ENCODE measurements around the gene PPP1R37.
"Not testable (repeated sequence)": the region's sequence is repeated elsewhere in the genome, so short reads cannot be mapped to it uniquely, and the experiment has no call there.

The PPP1R37 gene

GRCh38 chr19:45110851-45111266 is 17.9 kb downstream of the PPP1R37 start:
- H3K36me3 ChIP-seq, result peaks cover 7% of the 10 kb centered on the region
- H3K27me3 ChIP-seq, result no peaks in the 10 kb centered on the region
- 0 out of 2 replicates have a peak overlapping the region, but pooled peaks have one; percentile 40 for H3K9ac ChIP-seq
- no peaks in the 10 kb centered on the region for H3K9me3 ChIP-seq
- H4K20me1 ChIP-seq, result peaks cover 11% of the 10 kb centered on the region; the same call in 1 of the 2 replicates
- H3K4me2 ChIP-seq, result peak overlapping the region; percentile 93
- no peak for TF ChIP-seq Cebpa-rat (IDR thresholded peaks at IDR 0.05)
- no peak overlapping the region for H3K4me3 ChIP-seq
- H3K4me1 ChIP-seq, result peaks cover 100% of the 10 kb centered on the region
- peak overlapping the region; percentile 80 for H3K27ac ChIP-seq

GRCh38 chr19:45112111-45112827 is 19.3 kb downstream of the PPP1R37 start:
- peak overlapping the region; percentile 95 for H3K27ac ChIP-seq
- H4K20me1 ChIP-seq, result peaks cover 8% of the 10 kb centered on the region; the same call in 1 of the 2 replicates
- peak overlapping the region; percentile 93 for H3K4me2 ChIP-seq
- peaks cover 100% of the 10 kb centered on the region for H3K4me1 ChIP-seq
- H3K4me3 ChIP-seq, result no peak overlapping the region
- no peaks in the 10 kb centered on the region for H3K9me3 ChIP-seq
- peak overlapping the region; percentile 75 for H3K9ac ChIP-seq
- H3K27me3 ChIP-seq, result no peaks in the 10 kb centered on the region
- peaks cover 7% of the 10 kb centered on the region for H3K36me3 ChIP-seq
- TF ChIP-seq Cebpa-rat (IDR thresholded peaks at IDR 0.05), result no peak

GRCh38 chr19:45113628-45114027 is 20.6 kb downstream of the PPP1R37 start:
- peak overlapping the region; percentile 95 for H3K27ac ChIP-seq
- H4K20me1 ChIP-seq, result peaks cover 18% of the 10 kb centered on the region; the same call in 1 of the 2 replicates
- H3K4me1 ChIP-seq, result peaks cover 100% of the 10 kb centered on the region
- H3K27me3 ChIP-seq, result no peaks in the 10 kb centered on the region
- peak overlapping the region; percentile 93 for H3K4me2 ChIP-seq
- peak overlapping the region; percentile 29; the same call in 1 of the 2 replicates for H3K4me3 ChIP-seq
- no peaks in the 10 kb centered on the region for H3K9me3 ChIP-seq
- peaks cover 7% of the 10 kb centered on the region for H3K36me3 ChIP-seq
- TF ChIP-seq Cebpa-rat (IDR thresholded peaks at IDR 0.05), result no peak
- peak overlapping the region; percentile 75 for H3K9ac ChIP-seq

- H3K27me3 ChIP-seq, result no peaks in the 10 kb centered on the region
- H3K9me3 ChIP-seq, result no peaks in the 10 kb centered on the region
- peak overlapping the region; percentile 95 for H3K27ac ChIP-seq
- peak overlapping the region; percentile 29; the same call in 1 of the 2 replicates for H3K4me3 ChIP-seq
- H3K4me1 ChIP-seq, result peaks cover 100% of the 10 kb centered on the region
- TF ChIP-seq Cebpa-rat (IDR thresholded peaks at IDR 0.05), result no peak
- peak overlapping the region; percentile 75 for H3K9ac ChIP-seq
- peaks cover 23% of the 10 kb centered on the region; the same call in 1 of the 2 replicates for H4K20me1 ChIP-seq
- H3K4me2 ChIP-seq, result peak overlapping the region; percentile 93
- peaks cover 7% of the 10 kb centered on the region for H3K36me3 ChIP-seq
Observed at GRCh38 chr19:45114116-45114515, 21.1 kb downstream of the PPP1R37 start.

- no peaks in the 10 kb centered on the region for H3K9me3 ChIP-seq
- H3K9ac ChIP-seq, result peak overlapping the region; percentile 74
- no peak for TF ChIP-seq Cebpa-rat (IDR thresholded peaks at IDR 0.05)
- no peaks in the 10 kb centered on the region for H3K27me3 ChIP-seq
- peaks cover 100% of the 10 kb centered on the region for H3K4me1 ChIP-seq
- H3K4me2 ChIP-seq, result peak overlapping the region; percentile 93
- H3K36me3 ChIP-seq, result peaks cover 7% of the 10 kb centered on the region
- H3K4me3 ChIP-seq, result 0 out of 2 replicates have a peak overlapping the region, but pooled peaks have one; percentile 25
- peak overlapping the region; percentile 95 for H3K27ac ChIP-seq
- H4K20me1 ChIP-seq, result peaks cover 35% of the 10 kb centered on the region; the same call in 1 of the 2 replicates
Observed at GRCh38 chr19:45115809-45116615, 23.0 kb downstream of the PPP1R37 start.

- Histone ChIP-seq H3K27ac (peak overlapping the region; percentile 95), H3K9me3 (no peaks in the 10 kb centered on the region), H3K4me1 (peaks cover 100% of the 10 kb centered on the region), H4K20me1 (peaks cover 47% of the 10 kb centered on the region; the same call in 1 of the 2 replicates), H3K4me3 (peak overlapping the region; percentile 52), H3K27me3 (no peaks in the 10 kb centered on the region), H3K4me2 (peak overlapping the region; percentile 93), H3K36me3 (peaks cover 4% of the 10 kb centered on the region), H3K9ac (peak overlapping the region; percentile 81)
- no peak for TF ChIP-seq Cebpa-rat (IDR thresholded peaks at IDR 0.05)
Observed at GRCh38 chr19:45117167-45117594, 24.2 kb downstream of the PPP1R37 start.

GRCh38 chr19:45117671-45118070 is 24.7 kb downstream of the PPP1R37 start:
- Histone ChIP-seq H3K9ac (peak overlapping the region; percentile 81), H3K27ac (peak overlapping the region; percentile 95), H3K4me2 (peak overlapping the region; percentile 93), H3K9me3 (no peaks in the 10 kb centered on the region), H4K20me1 (peaks cover 52% of the 10 kb centered on the region; the same call in 1 of the 2 replicates), H3K4me3 (peak overlapping the region; percentile 52), H3K36me3 (no peaks in the 10 kb centered on the region), H3K27me3 (no peaks in the 10 kb centered on the region), H3K4me1 (peaks cover 100% of the 10 kb centered on the region)
- no peak for TF ChIP-seq Cebpa-rat (IDR thresholded peaks at IDR 0.05)

GRCh38 chr19:45118106-45118505 is 25.1 kb downstream of the PPP1R37 start:
- peak overlapping the region; percentile 52 for H3K4me3 ChIP-seq
- H4K20me1 ChIP-seq, result peaks cover 56% of the 10 kb centered on the region; the same call in 1 of the 2 replicates
- H3K4me2 ChIP-seq, result peak overlapping the region; percentile 93
- peaks cover 100% of the 10 kb centered on the region for H3K4me1 ChIP-seq
- H3K9me3 ChIP-seq, result no peaks in the 10 kb centered on the region
- no peak for TF ChIP-seq Cebpa-rat (IDR thresholded peaks at IDR 0.05)
- peak overlapping the region; percentile 81 for H3K9ac ChIP-seq
- H3K27ac ChIP-seq, result peak overlapping the region; percentile 95
- 0 out of 2 replicates have a peak, but pooled peaks cover under 1% of the 10 kb centered on the region for H3K36me3 ChIP-seq
- H3K27me3 ChIP-seq, result no peaks in the 10 kb centered on the region

GRCh38 chr19:45118591-45119355 is 25.8 kb downstream of the PPP1R37 start:
- peaks cover 100% of the 10 kb centered on the region for H3K4me1 ChIP-seq

More at GRCh38 chr19:45118591-45119355, 25.8 kb downstream of the PPP1R37 start:
- peak overlapping the region; percentile 93 for H3K4me2 ChIP-seq
- peak overlapping the region; percentile 95 for H3K27ac ChIP-seq
- peaks cover 63% of the 10 kb centered on the region for H4K20me1 ChIP-seq
- not testable (repeated sequence) for H3K36me3 ChIP-seq, H3K27me3 ChIP-seq, H3K9me3 ChIP-seq
- peak overlapping the region; percentile 52 for H3K4me3 ChIP-seq
- H3K9ac ChIP-seq, result peak overlapping the region; percentile 81

Data from BLaER1 (cell line).